Fibroblast of lung (primary cell): Measurements from ENCODE around the gene ATG9A. TPM values are rescaled to one million over a fixed set of nuclear protein-coding genes. Genes with fewer than 3 reads are reported as not detected.
"Not testable (repeated sequence)": the region's sequence is repeated elsewhere in the genome, so short reads cannot be mapped to it uniquely, and the experiment has no call there.

Experiments
- DNase-seq, 2 donors: peaks; one replicate each; pipeline versions ENCODE4 v3.0.0 to v3.0.0-alpha.2; 2010; ENCODE audit warnings: low read depth in 2 of 2
- H2AFZ ChIP-seq: 2 replicates; pipeline ENCODE4 v1.5.1; 2012; ENCODE audit warnings: low read length, control low read depth, inconsistent platforms
- H3K27ac ChIP-seq: 2 replicates; pipeline ENCODE4 v1.5.1; 2011; ENCODE audit warnings: low read length, control low read depth; ENCODE audit not compliant: insufficient read depth
- H3K27me3 ChIP-seq: 2 replicates; pipeline ENCODE4 v1.5.1; 2011; ENCODE audit warnings: mild to moderate bottlenecking, low read length; ENCODE audit not compliant: control insufficient read depth, insufficient read depth
- H3K36me3 ChIP-seq: 2 replicates; pipeline ENCODE4 v1.5.1; 2011; ENCODE audit warnings: low read length; ENCODE audit not compliant: control insufficient read depth, insufficient read depth
- H3K4me1 ChIP-seq: 2 replicates; pipeline ENCODE4 v1.5.1; 2011; ENCODE audit warnings: low read length; ENCODE audit not compliant: control insufficient read depth, insufficient read depth; ENCODE audit errors: extremely low read depth
- H3K4me2 ChIP-seq: 2 replicates; pipeline ENCODE4 v1.5.1; 2011; ENCODE audit warnings: low read length, control low read depth; ENCODE audit not compliant: insufficient read depth; ENCODE audit errors: extremely low read depth
- H3K4me3 ChIP-seq, 4 experiments: fragments of 200-600 bp in 1 of 4; sonication (generic) in 1 of 4; replicated peaks in 1 of 4; 2 replicates each; pipeline ENCODE4 v1.5.1; 2011 to 2016; ENCODE audit warnings: low read length in 4 of 4, low read depth in 3 of 4, mild to moderate bottlenecking in 3 of 4, control low read depth in 2 of 4, inconsistent platforms in 1 of 4, mixed read lengths in 1 of 4; ENCODE audit not compliant: insufficient read depth in 1 of 4; ENCODE audit errors: control extremely low read depth in 1 of 4
- H3K79me2 ChIP-seq: 2 replicates; pipeline ENCODE4 v1.5.1; 2012; ENCODE audit warnings: mild to moderate bottlenecking, low read length, inconsistent platforms; ENCODE audit not compliant: control insufficient read depth, insufficient read depth
- H3K9ac ChIP-seq: 2 replicates; pipeline ENCODE4 v1.5.1; 2011; ENCODE audit warnings: mild to moderate bottlenecking, low read length, control low read depth; ENCODE audit not compliant: insufficient read depth
- H3K9me3 ChIP-seq: 2 replicates; pipeline ENCODE4 v1.5.1; 2012; ENCODE audit warnings: low read depth, low read length; ENCODE audit not compliant: control insufficient read depth, insufficient read depth
- H4K20me1 ChIP-seq: 2 replicates; pipeline ENCODE4 v1.5.1; 2011; ENCODE audit warnings: low read length; ENCODE audit not compliant: control insufficient read depth, insufficient read depth; ENCODE audit errors: extremely low read depth
- CTCF ChIP-seq, 2 donors: IDR thresholded peaks in 1 of 2; conservative IDR thresholded peaks in 1 of 2; 1 replicate in 1 of 2; 2 replicates in 1 of 2; pipeline ENCODE4 v1.5.1; 2011 to 2012; ENCODE audit warnings: low read length in 2 of 2, control low read depth in 1 of 2, inconsistent platforms in 1 of 2, low read depth in 1 of 2, mild to moderate bottlenecking in 1 of 2
- EZH2 ChIP-seq: IDR thresholded peaks from 2 replicates; pipeline ENCODE4 v1.5.1; 2012; ENCODE audit warnings: low read length, control low read depth, mild to moderate bottlenecking; ENCODE audit errors: missing control alignments
- polyA plus RNA-seq, 2 donors: library from polyadenylated mRNA; depleted of rRNA in 1 of 2; stranded (reverse) in 1 of 2; unstranded in 1 of 2; fragments of >200 nt; gene quantifications; 2 replicates each; pipeline ENCODE4 v1.2.1, GENCODE V29; 2011 to 2012; ENCODE audit warnings: missing spikeins in 1 of 2
- total RNA-seq: library from RNA; depleted of rRNA; stranded (reverse); fragments of >200 nt; gene quantifications from 2 replicates; pipeline ENCODE4 v1.2.1, GENCODE V29; 2014

The ATG9A gene
- total and polyA plus RNA-seq, 2 donors (not counting 1 experiment from before 2014, with no cell fraction given): 47.2 to 68.2 TPM

- H3K4me1 ChIP-seq: peaks cover 16% of the 10 kb centered on the region
- no peak for TF ChIP-seq EZH2
- no peak for TF ChIP-seq CTCF (conservative IDR thresholded peaks at IDR 0.05 in 1 of 2, IDR thresholded peaks at IDR 0.05 in 1 of 2; ENCODE audit: low read depth in 1 of 2, low read length in 2 of 2)
- no peaks in the 10 kb centered on the region for H4K20me1 ChIP-seq
- H3K4me3 ChIP-seq: no peak overlapping the region
- no peak overlapping the region for H3K9ac ChIP-seq
- H3K27ac ChIP-seq: no peak overlapping the region
- DNase-seq: no peak
- peaks cover 3% of the 10 kb centered on the region for H3K27me3 ChIP-seq
- no peaks in the 10 kb centered on the region for H3K9me3 ChIP-seq
- no peak overlapping the region for H3K4me2 ChIP-seq
- H2AFZ ChIP-seq: no peak overlapping the region
- peaks cover 10% of the 10 kb centered on the region for H3K36me3 ChIP-seq
- peaks cover 2% of the 10 kb centered on the region for H3K79me2 ChIP-seq
Measured at GRCh38 chr2:219204425-219205164, 24.8 kb downstream of the ATG9A start.

- not testable (repeated sequence) for H3K9ac ChIP-seq, H2AFZ ChIP-seq, H3K27ac ChIP-seq, H3K4me3 ChIP-seq, DNase-seq, H3K9me3 ChIP-seq, H3K4me2 ChIP-seq, H3K27me3 ChIP-seq, H3K4me1 ChIP-seq, H3K79me2 ChIP-seq, H4K20me1 ChIP-seq, H3K36me3 ChIP-seq
Measured at GRCh38 chr2:219201331-219201730, 28.1 kb downstream of the ATG9A start.

- H3K27me3 ChIP-seq, DNase-seq, H2AFZ ChIP-seq, H3K36me3 ChIP-seq, H3K4me3 ChIP-seq, H3K4me1 ChIP-seq, H3K9ac ChIP-seq, H3K79me2 ChIP-seq, H3K4me2 ChIP-seq, H3K9me3 ChIP-seq, H3K27ac ChIP-seq, H4K20me1 ChIP-seq: not testable (repeated sequence)
Measured at GRCh38 chr2:219200502-219201326, 28.7 kb downstream of the ATG9A start.
